GM18505 (cell line): Measurements from ENCODE around the gene PRDM16.

Experiments used
- ATAC-seq: cut with Tn5 transposase; IDR thresholded peaks from one replicate; pipeline ENCODE4 v1.9.1; 2021; ENCODE audit not compliant: unreplicated experiment
- POLR2A ChIP-seq: IDR thresholded peaks from 4 replicates; pipeline ENCODE4 v1.6.1; 2011; ENCODE audit warnings: borderline replicate concordance; ENCODE audit not compliant: insufficient read depth, insufficient read length; ENCODE audit errors: extremely low read depth

Gene PRDM16

GRCh38 chr1:3469849-3470649, 401.0 kb downstream of the PRDM16 start:
- ATAC-seq = no peak
- no peak for TF ChIP-seq POLR2A

GRCh38 chr1:3470650-3471355, 401.8 kb downstream of the PRDM16 start:
- no peak for TF ChIP-seq POLR2A
- ATAC-seq = no peak

GRCh38 chr1:3471356-3472087, 402.5 kb downstream of the PRDM16 start:
- no peak for TF ChIP-seq POLR2A
- no peak for ATAC-seq

GRCh38 chr1:3472088-3472850, 403.3 kb downstream of the PRDM16 start:
- no peak for ATAC-seq
- TF ChIP-seq POLR2A = no peak

- no peak for ATAC-seq
- TF ChIP-seq POLR2A = no peak
These were observed 403.9 kb downstream of the PRDM16 start for GRCh38 chr1:3472906-3473305.

- no peak for TF ChIP-seq POLR2A
- no peak for ATAC-seq
These were observed 404.4 kb downstream of the PRDM16 start for GRCh38 chr1:3473381-3473844.

- ATAC-seq = no peak
- TF ChIP-seq POLR2A = no peak
These were observed 405.0 kb downstream of the PRDM16 start for GRCh38 chr1:3474016-3474415.

GRCh38 chr1:3474421-3474820, 405.4 kb downstream of the PRDM16 start:
- no peak for TF ChIP-seq POLR2A
- ATAC-seq = no peak

- no peak for TF ChIP-seq POLR2A
- ATAC-seq = no peak
These were observed 407.0 kb downstream of the PRDM16 start for GRCh38 chr1:3475839-3476573.

- ATAC-seq = no peak
- no peak for TF ChIP-seq POLR2A
These were observed 407.7 kb downstream of the PRDM16 start for GRCh38 chr1:3476666-3477065.

GRCh38 chr1:3477241-3477995, 408.4 kb downstream of the PRDM16 start:
- no peak for TF ChIP-seq POLR2A
- ATAC-seq = no peak
